Stimulated activated naive CD8-positive, alpha-beta T cell treated with anti-CD3 and anti-CD28 coated beads, Interleukin-15, amount 100 ng/mL, for 72 hours (primary cell): ENCODE measurements around the gene ZNF607.
"Not testable (repeated sequence)": the region's sequence is repeated elsewhere in the genome, so short reads cannot be mapped to it uniquely, and the experiment has no call there.

Experiments used
- ATAC-seq: fragments of 150-1000 bp; cut with Tn5 transposase; 2 replicates; pipeline ENCODE4 v1.10.0; 2021; ENCODE audit warnings: mild to moderate bottlenecking, moderate library complexity
- DNase-seq, 2 donors: peaks; one replicate each; pipeline ENCODE4 v3.0.0; 2021 to 2022
- H3K27ac Mint-ChIP-seq, 2 donors: one replicate each; pipeline ENCODE4 v1.8.0; 2022; ENCODE audit warnings: mild to moderate bottlenecking in 2 of 2, mixed read lengths in 2 of 2, moderate library complexity in 2 of 2
- H3K27me3 Mint-ChIP-seq: one replicate; pipeline ENCODE4 v1.8.0; 2022; ENCODE audit warnings: mixed read lengths
- H3K4me1 Mint-ChIP-seq: one replicate; pipeline ENCODE4 v1.8.0; 2022; ENCODE audit warnings: mild to moderate bottlenecking, mixed read lengths
- H3K4me3 Mint-ChIP-seq, 2 donors: one replicate each; pipeline ENCODE4 v1.8.0; 2022; ENCODE audit warnings: mild to moderate bottlenecking in 2 of 2, mixed read lengths in 2 of 2, moderate library complexity in 1 of 2
- H3K9me3 Mint-ChIP-seq, 2 donors: one replicate each; pipeline ENCODE4 v1.8.0; 2022; ENCODE audit warnings: mixed read lengths in 2 of 2

The ZNF607 gene

GRCh38 chr19:37719111-37719926 lies at the start of gene ZNF607:
TSS of gene ZNF607 (minus strand) at chr19:37719761. CDS start at chr19:37711618, 8,143 bp downstream.
- peak within 1 kb of the TSS; percentile 88 to 90 for H3K4me3 Mint-ChIP-seq
- ATAC-seq = peak; percentile 96
- H3K27ac Mint-ChIP-seq = peak within 1 kb of the TSS; percentile 87 to 95
- DNase-seq = peak; percentile 88 to 93
- H3K4me1 Mint-ChIP-seq = peaks cover 11% of the 10 kb centered on the region
- H3K27me3 Mint-ChIP-seq = no peaks in the 10 kb centered on the region
- H3K9me3 Mint-ChIP-seq = peaks cover 8 to 10% of the 10 kb centered on the region in 2 donors

- H3K27ac Mint-ChIP-seq = peak overlapping the region in 1 of 2 donors; percentile 80
- peak; percentile 62 for ATAC-seq
- no peaks in the 10 kb centered on the region for H3K4me1 Mint-ChIP-seq
- DNase-seq = no peak
- no peak overlapping the region for H3K4me3 Mint-ChIP-seq
- H3K27me3 Mint-ChIP-seq = no peaks in the 10 kb centered on the region
- H3K9me3 Mint-ChIP-seq = peaks cover 11 to 34% of the 10 kb centered on the region in 2 donors
Observed at GRCh38 chr19:37763488-37763887, 43.9 kb upstream of the ZNF607 start.

- peaks cover 0 to 26% of the 10 kb centered on the region in 2 donors for H3K9me3 Mint-ChIP-seq
- not testable (repeated sequence) for H3K27ac Mint-ChIP-seq
Observed at GRCh38 chr19:37757683-37758082, 38.1 kb upstream of the ZNF607 start.

GRCh38 chr19:37738371-37738770 lies 18.8 kb upstream of the ZNF607 start:
- Mint-ChIP-seq H3K9me3 (peaks cover 59 to 77% of the 10 kb centered on the region in 2 donors), H3K4me3 (no peak overlapping the region), H3K4me1 (no peaks in the 10 kb centered on the region), H3K27ac (no peak overlapping the region), H3K27me3 (no peaks in the 10 kb centered on the region)
- no peak for DNase-seq
- no peak for ATAC-seq

More at GRCh38 chr19:37757683-37758082, 38.1 kb upstream of the ZNF607 start:
- not testable (repeated sequence) for H3K4me3 Mint-ChIP-seq, H3K4me1 Mint-ChIP-seq, H3K27me3 Mint-ChIP-seq, ATAC-seq, DNase-seq

- peaks cover 7 to 19% of the 10 kb centered on the region in 2 donors for H3K9me3 Mint-ChIP-seq
Observed at GRCh38 chr19:37725181-37725580, 5.6 kb upstream of the ZNF607 start.

GRCh38 chr19:37719927-37720265 lies 335 bp upstream of the ZNF607 start:
- H3K27me3 Mint-ChIP-seq = no peaks in the 10 kb centered on the region
- ATAC-seq (no peak), DNase-seq (no peak)
- H3K4me3 Mint-ChIP-seq = peak overlapping the region; percentile 88 to 90
- peaks cover 11% of the 10 kb centered on the region for H3K4me1 Mint-ChIP-seq
- peak overlapping the region in 1 of 2 donors; percentile 95 for H3K27ac Mint-ChIP-seq
- H3K9me3 Mint-ChIP-seq = peaks cover 8 to 10% of the 10 kb centered on the region in 2 donors

More at GRCh38 chr19:37725181-37725580, 5.6 kb upstream of the ZNF607 start:
- Mint-ChIP-seq H3K27ac (no peak overlapping the region), H3K4me1 (no peaks in the 10 kb centered on the region), H3K27me3 (no peaks in the 10 kb centered on the region), H3K4me3 (no peak overlapping the region)
- ATAC-seq = no peak
- no peak for DNase-seq

- Mint-ChIP-seq H3K27ac (peak overlapping the region in 1 of 2 donors; percentile 79), H3K27me3 (no peaks in the 10 kb centered on the region), H3K4me3 (peak overlapping the region; percentile 88 to 90), H3K9me3 (peaks cover 5 to 8% of the 10 kb centered on the region in 2 donors), H3K4me1 (peaks cover 11% of the 10 kb centered on the region)
- DNase-seq (no peak), ATAC-seq (no peak)
Observed at GRCh38 chr19:37718304-37718703, 1.3 kb downstream of the ZNF607 start.

- no peaks in the 10 kb centered on the region for H3K27me3 Mint-ChIP-seq
- DNase-seq (no peak), ATAC-seq (no peak)
- no peak overlapping the region for H3K27ac Mint-ChIP-seq
- H3K4me1 Mint-ChIP-seq = peaks cover 11% of the 10 kb centered on the region
- H3K4me3 Mint-ChIP-seq = no peak overlapping the region
- peaks cover 9 to 22% of the 10 kb centered on the region in 2 donors for H3K9me3 Mint-ChIP-seq
Observed at GRCh38 chr19:37716140-37716539, 3.4 kb downstream of the ZNF607 start.

GRCh38 chr19:37706052-37706605 lies 13.4 kb downstream of the ZNF607 start:
- Mint-ChIP-seq H3K4me1 (no peaks in the 10 kb centered on the region), H3K9me3 (peaks cover 23 to 42% of the 10 kb centered on the region in 2 donors), H3K27me3 (no peaks in the 10 kb centered on the region), H3K4me3 (no peak overlapping the region), H3K27ac (no peak overlapping the region)
- DNase-seq (no peak), ATAC-seq (no peak)

GRCh38 chr19:37699057-37699456 lies 20.5 kb downstream of the ZNF607 start:
- Mint-ChIP-seq H3K4me1 (no peaks in the 10 kb centered on the region), H3K9me3 (peaks cover 44 to 64% of the 10 kb centered on the region in 2 donors), H3K27me3 (no peaks in the 10 kb centered on the region), H3K27ac (no peak overlapping the region), H3K4me3 (no peak overlapping the region)
- ATAC-seq = no peak
- DNase-seq = no peak

GRCh38 chr19:37698216-37698615 lies 21.3 kb downstream of the ZNF607 start:
- Mint-ChIP-seq H3K27me3 (no peaks in the 10 kb centered on the region), H3K4me1 (no peaks in the 10 kb centered on the region), H3K4me3 (no peak overlapping the region), H3K27ac (no peak overlapping the region), H3K9me3 (peaks cover 48 to 70% of the 10 kb centered on the region in 2 donors)
- no peak for DNase-seq
- no peak for ATAC-seq

- peaks cover 7% of the 10 kb centered on the region for H3K4me1 Mint-ChIP-seq
- no peak for ATAC-seq
- H3K27me3 Mint-ChIP-seq = no peaks in the 10 kb centered on the region
- DNase-seq = no peak
- H3K27ac Mint-ChIP-seq = no peak overlapping the region
- no peak overlapping the region for H3K4me3 Mint-ChIP-seq
- H3K9me3 Mint-ChIP-seq = peaks cover 36 to 55% of the 10 kb centered on the region in 2 donors
Observed at GRCh38 chr19:37695144-37695899, 24.2 kb downstream of the ZNF607 start.

- Mint-ChIP-seq H3K9me3 (peaks cover 20 to 33% of the 10 kb centered on the region in 2 donors), H3K4me1 (peaks cover 7% of the 10 kb centered on the region), H3K4me3 (no peak overlapping the region), H3K27me3 (no peaks in the 10 kb centered on the region), H3K27ac (no peak overlapping the region)
- no peak for DNase-seq
- no peak for ATAC-seq
Observed at GRCh38 chr19:37692956-37693620, 26.5 kb downstream of the ZNF607 start.

- peak; percentile 94 for ATAC-seq
- peak; percentile 81 to 86 for DNase-seq
- Mint-ChIP-seq H3K4me1 (peaks cover 7% of the 10 kb centered on the region), H3K27ac (peak overlapping the region; percentile 85 to 92), H3K27me3 (no peaks in the 10 kb centered on the region), H3K9me3 (peaks cover 11 to 30% of the 10 kb centered on the region in 2 donors), H3K4me3 (peak overlapping the region; percentile 87 to 94)
Observed at GRCh38 chr19:37691881-37692504, 27.6 kb downstream of the ZNF607 start.

- no peaks in the 10 kb centered on the region for H3K27me3 Mint-ChIP-seq
- ATAC-seq (no peak), DNase-seq (no peak)
- H3K4me3 Mint-ChIP-seq = no peak overlapping the region
- no peak overlapping the region for H3K27ac Mint-ChIP-seq
- H3K9me3 Mint-ChIP-seq = peaks cover 14 to 31% of the 10 kb centered on the region in 2 donors
- no peaks in the 10 kb centered on the region for H3K4me1 Mint-ChIP-seq
Observed at GRCh38 chr19:37683520-37683919, 36.0 kb downstream of the ZNF607 start.
